K562 treated with DMSO at 1 percent for 48 hours (cell line): ENCODE results near the gene SLA2. TPM values are rescaled to one million over a fixed set of nuclear protein-coding genes. Genes with fewer than 3 reads are reported as not detected.

ENCODE experiments used
- total RNA-seq: library from RNA; unstranded; fragments of 300-600 nt; gene quantifications from 2 replicates; pipeline ENCODE4 v1.2.3, GENCODE V29; 2022; ENCODE audit warnings: low replicate concordance; ENCODE audit errors: extremely low read depth

SLA2 gene
- total RNA-seq: not detected in 2 replicates

GRCh38 chr20:36645998-36646397 lies at the start of gene SLA2:
TSS of gene SLA2 (minus strand) at chr20:36646196. CDS start at chr20:36641335, 4,861 bp downstream.

GRCh38 chr20:36605399-36606157 lies 40.4 kb downstream of the SLA2 start, which contains the start of gene RAB5IF:
TSS of gene RAB5IF (plus strand) at chr20:36605779. CDS start at chr20:36605952, 173 bp downstream.

GRCh38 chr20:36573103-36573797 lies 72.7 kb downstream of the SLA2 start, which contains the start of gene TGIF2:
TSS of gene TGIF2 (plus strand) at chr20:36573597. CDS start at chr20:36578775, 5,178 bp downstream.

Other genes with a start within 250 kb of the SLA2 start
- gene MYL9, start 104.7 kb downstream of the SLA2 start, total RNA-seq: not detected in 2 replicates
- not detected in 2 replicates for gene TGIF2, start 72.6 kb downstream of the SLA2 start, total RNA-seq
- gene RAB5IF, start 40.4 kb downstream of the SLA2 start, total RNA-seq: not detected in 2 replicates
- not detected in 2 replicates for gene NDRG3, start 99.9 kb upstream of the SLA2 start, total RNA-seq
- gene DSN1, start 127.6 kb upstream of the SLA2 start, total RNA-seq: not detected in 2 replicates
- gene TLDC2, start 229.9 kb upstream of the SLA2 start, total RNA-seq: not detected in 2 replicates